K562 (cell line): ENCODE measurements around the gene SLC17A9. TPM values are rescaled to one million over a fixed set of nuclear protein-coding genes. Genes with fewer than 3 reads are reported as not detected.
A peak's percentile ranks its signal among the peaks of the same experiment; 100 is the strongest.

Experiments
- CAMTA2 ChIP-seq: fragments of 250-450 bp; sonication (Bioruptor Pico); conservative IDR thresholded peaks from 2 replicates; pipeline ENCODE4 v1.5.1; 2022
- CBFA2T2 ChIP-seq: fragments of 450-650 bp; conservative IDR thresholded peaks from 2 replicates; pipeline ENCODE4 v1.6.1; 2017; ENCODE audit warnings: mild to moderate bottlenecking
- CBX2 ChIP-seq: fragments of 200-600 bp; sonication (generic); IDR thresholded peaks from one replicate; pipeline ENCODE4 v1.6.1; 2012; ENCODE audit warnings: mild to moderate bottlenecking, low read length, inconsistent platforms; ENCODE audit not compliant: insufficient read depth, poor library complexity, severe bottlenecking
- CBX3 ChIP-seq, 2 experiments: IDR thresholded peaks; 1 replicate in 1 of 2; 2 replicates in 1 of 2; pipeline ENCODE4 v1.6.1; 2012; ENCODE audit warnings: inconsistent platforms in 2 of 2, low read length in 2 of 2, borderline replicate concordance in 1 of 2, control low read depth in 1 of 2
- CHD2 ChIP-seq: IDR thresholded peaks from 2 replicates; pipeline ENCODE4 v1.6.1; 2011; ENCODE audit warnings: low read depth, low read length
- CREB3 ChIP-seq: fragments of 450-650 bp; conservative IDR thresholded peaks from 2 replicates; pipeline ENCODE4 v1.6.1; 2016; ENCODE audit warnings: missing genetic modification characterization, low read depth, mild to moderate bottlenecking, missing compliant biosample characterization, moderate library complexity
- CREM ChIP-seq: IDR thresholded peaks from 2 replicates; pipeline ENCODE4 v1.6.1; 2014; ENCODE audit warnings: antibody characterized with exemption, low read depth
- DPF2 ChIP-seq: fragments of 450-650 bp; IDR thresholded peaks from 2 replicates; pipeline ENCODE4 v1.6.1; 2016
- E2F5 ChIP-seq: sonication (generic); formaldehyde crosslinking; IDR thresholded peaks from 2 replicates; pipeline ENCODE4 v1.8.0; 2022; ENCODE audit warnings: mild to moderate bottlenecking, missing genetic modification reagents
- FIP1L1 ChIP-seq: fragments of 200-400 bp; formaldehyde crosslinking; IDR thresholded peaks from 2 replicates; pipeline ENCODE4 v1.6.1; 2018; ENCODE audit warnings: mild to moderate bottlenecking, low read depth, low read length; ENCODE audit not compliant: poor library complexity, severe bottlenecking
- HMG20A ChIP-seq: fragments of 450-650 bp; formaldehyde crosslinking; conservative IDR thresholded peaks from 2 replicates; pipeline ENCODE4 v1.4.0; 2020; ENCODE audit warnings: mild to moderate bottlenecking, mixed read lengths
- KDM4B ChIP-seq, 2 experiments: fragments of 450-650 bp in 1 of 2; sonication (generic) in 1 of 2; IDR thresholded peaks; 2 replicates each; pipeline ENCODE4 v1.6.1; 2016 to 2017; ENCODE audit warnings: borderline replicate concordance in 2 of 2, antibody characterized with exemption in 1 of 2, low read depth in 1 of 2, mild to moderate bottlenecking in 1 of 2
- MCM7 ChIP-seq, 2 experiments: fragments of 450-650 bp; IDR thresholded peaks; 2 replicates each; pipeline ENCODE4 v1.6.1; 2016 to 2018
- MTA3 ChIP-seq: fragments of 450-650 bp; formaldehyde crosslinking; IDR thresholded peaks from 2 replicates; pipeline ENCODE4 v1.6.1; 2017; ENCODE audit warnings: mild to moderate bottlenecking, borderline replicate concordance
- PRPF4 ChIP-seq: fragments of 200-400 bp; formaldehyde crosslinking; IDR thresholded peaks from one replicate; pipeline ENCODE4 v1.6.1; 2017; ENCODE audit warnings: low read length, low read depth, mild to moderate bottlenecking; ENCODE audit not compliant: insufficient read depth, poor library complexity, severe bottlenecking
- SOX6 ChIP-seq: fragments of 450-650 bp; IDR thresholded peaks from 2 replicates; pipeline ENCODE4 v1.6.1; 2014; ENCODE audit warnings: mild to moderate bottlenecking
- TEAD4 ChIP-seq, 2 experiments: sonication (generic) in 1 of 2; formaldehyde crosslinking in 1 of 2; IDR thresholded peaks; 2 replicates each; pipeline versions ENCODE4 v1.6.1 to v1.8.0; 2012 to 2022; ENCODE audit warnings: borderline replicate concordance in 1 of 2, inconsistent platforms in 1 of 2, low read length in 1 of 2, mild to moderate bottlenecking in 1 of 2, missing genetic modification reagents in 1 of 2
- THRB ChIP-seq: fragments of 450-650 bp; formaldehyde crosslinking; conservative IDR thresholded peaks from 2 replicates; pipeline ENCODE4 v1.4.0; 2022; ENCODE audit warnings: mild to moderate bottlenecking, missing genetic modification characterization
- ZNF134 ChIP-seq: fragments of 250-450 bp; sonication (Bioruptor Pico); conservative IDR thresholded peaks from 2 replicates; pipeline ENCODE4 v1.4.0; 2020
- ZNF174 ChIP-seq: fragments of 250-450 bp; sonication (Bioruptor Pico); IDR thresholded peaks from 2 replicates; pipeline ENCODE4 v1.4.0; 2020; ENCODE audit warnings: mild to moderate bottlenecking
- ZNF324 ChIP-seq: fragments of 250-450 bp; sonication (Bioruptor Pico); IDR thresholded peaks from 2 replicates; pipeline ENCODE4 v1.4.0; 2020; ENCODE audit warnings: mild to moderate bottlenecking
- polyA plus RNA-seq, 8 experiments: library from polyadenylated mRNA; depleted of rRNA in 4 of 8; stranded (reverse) in 5 of 8; unstranded in 3 of 8; fragments of >200 nt; fragmentation: Nextera tagmentation in 2 of 8; fragmentation: Illumina TruSeq in 1 of 8; extraction: Ambion mirVana in 2 of 8; extraction: Trizol in 1 of 8; gene quantifications; 2 replicates each; pipeline versions ENCODE4 v1.2.1 to v1.2.3, GENCODE V29; 2011 to 2014; ENCODE audit warnings: inconsistent platforms in 1 of 8, missing spikeins in 1 of 8
- total RNA-seq, 7 experiments: library from RNA; depleted of rRNA in 6 of 7; stranded (reverse); fragments of >200 nt in 6 of 7; fragmentation: Illumina TruSeq in 2 of 7; extraction: Trizol in 2 of 7; gene quantifications; 2 replicates each; pipeline versions ENCODE4 v1.2.1 to v1.2.3, GENCODE V29; 2011 to 2021; ENCODE audit warnings: low replicate concordance in 1 of 7
- TF ChIP-seq, protein P1 (sequence below): sonication (generic); formaldehyde crosslinking; IDR thresholded peaks from 2 replicates; pipeline ENCODE4 v1.8.0; 2022; ENCODE audit warnings: mild to moderate bottlenecking, missing genetic modification reagents

Gene SLC17A9
- total and polyA plus RNA-seq, 9 of the 15 experiments (the other 6 are each of a cell fraction or from before 2014, with no cell fraction given): 0.04 to 0.31 TPM; not detected in 7

- TF ChIP-seq, protein P1, sequence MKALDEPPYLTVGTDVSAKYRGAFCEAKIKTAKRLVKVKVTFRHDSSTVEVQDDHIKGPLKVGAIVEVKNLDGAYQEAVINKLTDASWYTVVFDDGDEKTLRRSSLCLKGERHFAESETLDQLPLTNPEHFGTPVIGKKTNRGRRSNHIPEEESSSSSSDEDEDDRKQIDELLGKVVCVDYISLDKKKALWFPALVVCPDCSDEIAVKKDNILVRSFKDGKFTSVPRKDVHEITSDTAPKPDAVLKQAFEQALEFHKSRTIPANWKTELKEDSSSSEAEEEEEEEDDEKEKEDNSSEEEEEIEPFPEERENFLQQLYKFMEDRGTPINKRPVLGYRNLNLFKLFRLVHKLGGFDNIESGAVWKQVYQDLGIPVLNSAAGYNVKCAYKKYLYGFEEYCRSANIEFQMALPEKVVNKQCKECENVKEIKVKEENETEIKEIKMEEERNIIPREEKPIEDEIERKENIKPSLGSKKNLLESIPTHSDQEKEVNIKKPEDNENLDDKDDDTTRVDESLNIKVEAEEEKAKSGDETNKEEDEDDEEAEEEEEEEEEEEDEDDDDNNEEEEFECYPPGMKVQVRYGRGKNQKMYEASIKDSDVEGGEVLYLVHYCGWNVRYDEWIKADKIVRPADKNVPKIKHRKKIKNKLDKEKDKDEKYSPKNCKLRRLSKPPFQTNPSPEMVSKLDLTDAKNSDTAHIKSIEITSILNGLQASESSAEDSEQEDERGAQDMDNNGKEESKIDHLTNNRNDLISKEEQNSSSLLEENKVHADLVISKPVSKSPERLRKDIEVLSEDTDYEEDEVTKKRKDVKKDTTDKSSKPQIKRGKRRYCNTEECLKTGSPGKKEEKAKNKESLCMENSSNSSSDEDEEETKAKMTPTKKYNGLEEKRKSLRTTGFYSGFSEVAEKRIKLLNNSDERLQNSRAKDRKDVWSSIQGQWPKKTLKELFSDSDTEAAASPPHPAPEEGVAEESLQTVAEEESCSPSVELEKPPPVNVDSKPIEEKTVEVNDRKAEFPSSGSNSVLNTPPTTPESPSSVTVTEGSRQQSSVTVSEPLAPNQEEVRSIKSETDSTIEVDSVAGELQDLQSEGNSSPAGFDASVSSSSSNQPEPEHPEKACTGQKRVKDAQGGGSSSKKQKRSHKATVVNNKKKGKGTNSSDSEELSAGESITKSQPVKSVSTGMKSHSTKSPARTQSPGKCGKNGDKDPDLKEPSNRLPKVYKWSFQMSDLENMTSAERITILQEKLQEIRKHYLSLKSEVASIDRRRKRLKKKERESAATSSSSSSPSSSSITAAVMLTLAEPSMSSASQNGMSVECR: no peak
- peak; percentile 61 for TF ChIP-seq CBFA2T2
- TF ChIP-seq FIP1L1: no peak
- TF ChIP-seq E2F5: no peak
- TF ChIP-seq CBX2: no peak
- no peak for TF ChIP-seq MCM7 (IDR thresholded peaks at IDR 0.05)
- TF ChIP-seq CBX3 (IDR thresholded peaks at IDR 0.05; ENCODE audit: borderline replicate concordance in 1 of 2, low read length in 2 of 2): 0 out of 3 replicates have a peak, but pooled peaks of 1 of the 2 experiments have one; percentile 41
- TF ChIP-seq PRPF4: no peak
- TF ChIP-seq CREM: no peak
- peak; percentile 96 for TF ChIP-seq ZNF324 (CRISPR knock-in tag)
- TF ChIP-seq ZNF174 (CRISPR knock-in tag): no peak
- no peak for TF ChIP-seq HMG20A
- no peak for TF ChIP-seq CREB3
- TF ChIP-seq MTA3: no peak
- no peak for TF ChIP-seq CHD2
- peak; percentile 57; the same call in 1 of the 2 replicates for TF ChIP-seq TEAD4 (IDR thresholded peaks at IDR 0.05; ENCODE audit: low read length)
- TF ChIP-seq TEAD4 (CRISPR knock-in tag; IDR thresholded peaks at IDR 0.05; ENCODE audit: borderline replicate concordance): no peak
- no peak for TF ChIP-seq SOX6
- TF ChIP-seq ZNF134 (CRISPR knock-in tag): no peak
- no peak for TF ChIP-seq THRB (CRISPR knock-in tag)
- TF ChIP-seq CAMTA2 (CRISPR knock-in tag): no peak
- no peak for TF ChIP-seq KDM4B (IDR thresholded peaks at IDR 0.05; ENCODE audit: borderline replicate concordance in 2 of 2, low read depth in 1 of 2)
- TF ChIP-seq DPF2: no peak
These were observed 3.2 kb upstream of the SLC17A9 start (continued) for GRCh38 chr20:62949153-62949821.
